HG03280 (cell line): Measurements from ENCODE around the gene RNASET2.

Experiments
- ATAC-seq: cut with Tn5 transposase; IDR thresholded peaks from one replicate; pipeline ENCODE4 v1.9.1; 2021; ENCODE audit warnings: mild to moderate bottlenecking, moderate library complexity; ENCODE audit not compliant: unreplicated experiment

The RNASET2 gene

GRCh38 chr6:166970091-166970490 is 13.7 kb upstream of the RNASET2 start:
- no peak for ATAC-seq

GRCh38 chr6:166969390-166970002 is 13.1 kb upstream of the RNASET2 start:
- ATAC-seq = no peak

- no peak for ATAC-seq
Measured at GRCh38 chr6:166966268-166966667, 9.9 kb upstream of the RNASET2 start.

- no peak for ATAC-seq
Measured at GRCh38 chr6:166960609-166960978, 4.2 kb upstream of the RNASET2 start.

DNA sequence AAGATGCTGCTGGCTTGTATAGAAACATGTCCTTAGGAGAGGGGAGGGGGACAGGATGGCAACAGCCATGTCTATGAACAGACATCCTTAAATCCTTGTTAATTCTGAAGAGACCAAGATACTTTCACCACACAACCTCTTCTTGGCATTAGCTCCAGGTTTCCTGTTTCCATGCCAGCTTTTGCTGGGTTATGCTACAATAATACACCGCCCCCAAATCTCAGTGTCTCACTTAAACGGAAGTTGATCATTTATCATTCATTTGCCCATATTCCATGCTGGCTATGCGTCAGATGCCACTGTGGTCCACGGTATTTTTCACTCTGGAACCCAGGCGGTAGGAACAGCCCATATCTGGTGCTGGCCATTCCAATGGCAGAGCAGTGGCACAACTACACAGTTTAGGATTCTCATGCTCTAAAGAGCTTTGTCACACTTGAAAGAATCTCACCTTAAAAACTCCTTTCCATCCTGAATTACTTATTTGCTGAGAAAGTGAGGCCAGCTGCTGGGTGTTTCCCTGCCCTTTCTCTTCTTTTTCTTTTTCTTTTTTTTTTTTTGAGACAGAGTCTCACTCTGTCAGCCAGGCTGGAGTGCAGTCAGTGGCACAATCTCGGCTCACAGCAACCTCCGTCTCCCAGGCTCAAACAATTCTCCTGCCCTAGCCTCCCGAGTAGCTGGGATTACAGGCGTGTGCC is 3.7 kb upstream of the RNASET2 start:
- ATAC-seq = no peak

DNA sequence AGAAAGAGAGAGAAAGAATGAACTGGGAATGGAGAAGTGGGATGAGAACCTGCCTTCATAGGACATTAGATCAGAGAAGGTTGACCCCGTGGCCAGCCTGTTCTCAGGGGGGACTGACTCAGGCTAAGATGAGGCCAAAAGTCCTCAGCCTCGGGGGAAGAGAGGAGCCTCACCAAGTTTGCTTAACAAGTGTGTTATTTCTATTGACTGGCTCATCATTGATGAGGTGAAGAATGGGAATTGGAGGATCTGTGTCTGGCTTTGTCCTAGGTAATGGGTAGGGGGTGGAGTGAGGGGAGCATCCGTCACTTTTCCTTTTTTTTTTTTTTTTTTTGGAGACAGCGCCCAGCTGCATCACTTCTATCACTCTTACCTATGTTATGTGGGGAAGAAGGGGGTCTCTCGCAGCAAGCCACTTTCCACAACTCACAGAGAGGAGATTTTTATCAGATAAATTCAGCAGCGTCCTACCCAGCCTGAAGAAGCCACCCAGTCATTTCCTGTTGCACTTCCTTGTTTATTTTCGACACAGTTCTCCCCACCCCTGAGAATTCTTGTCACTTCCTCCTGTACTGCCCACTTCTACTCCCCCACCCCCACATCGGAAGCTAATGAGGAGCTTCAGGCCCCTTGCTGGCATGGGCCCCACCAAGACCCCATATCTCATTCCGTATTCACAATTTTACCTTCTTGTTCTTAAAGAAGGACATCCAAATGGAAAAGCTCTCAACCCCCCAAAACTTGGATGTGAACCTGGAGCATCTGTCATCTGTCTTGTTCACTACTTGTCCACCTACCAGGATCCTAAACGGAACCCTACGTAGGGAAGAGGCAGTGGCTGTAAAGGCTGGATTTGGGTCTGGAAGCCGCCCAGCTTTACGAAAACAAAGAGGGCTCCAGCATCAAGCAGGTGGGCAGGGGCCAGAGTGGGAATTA is 2.8 kb upstream of the RNASET2 start:
- peak; percentile 13 for ATAC-seq

DNA sequence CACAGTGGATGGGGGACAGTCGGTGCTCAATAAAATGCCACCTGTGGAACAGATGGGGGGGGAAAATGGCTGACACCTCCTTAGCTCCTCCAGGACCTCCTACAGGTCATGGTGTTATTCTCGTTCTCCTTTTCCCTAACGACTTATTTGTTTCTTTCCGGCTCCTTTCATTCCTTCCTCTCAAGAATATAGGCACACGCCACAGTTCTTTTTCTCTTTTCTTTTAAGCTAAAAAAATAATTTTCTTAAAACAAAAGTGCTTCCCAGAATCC is 1.4 kb upstream of the RNASET2 start:
- ATAC-seq = no peak

GRCh38 chr6:166957087-166957804 is 896 bp upstream of the RNASET2 start:
- peak; percentile 26 for ATAC-seq

GRCh38 chr6:166955865-166956443 is 396 bp downstream of the RNASET2 start:
- peak; percentile 7 for ATAC-seq

GRCh38 chr6:166955121-166955864 is 1.1 kb downstream of the RNASET2 start:
- no peak for ATAC-seq

GRCh38 chr6:166954118-166954713 is 2.1 kb downstream of the RNASET2 start:
- ATAC-seq = no peak

- no peak for ATAC-seq
Measured at GRCh38 chr6:166952567-166953486, 3.5 kb downstream of the RNASET2 start.

DNA sequence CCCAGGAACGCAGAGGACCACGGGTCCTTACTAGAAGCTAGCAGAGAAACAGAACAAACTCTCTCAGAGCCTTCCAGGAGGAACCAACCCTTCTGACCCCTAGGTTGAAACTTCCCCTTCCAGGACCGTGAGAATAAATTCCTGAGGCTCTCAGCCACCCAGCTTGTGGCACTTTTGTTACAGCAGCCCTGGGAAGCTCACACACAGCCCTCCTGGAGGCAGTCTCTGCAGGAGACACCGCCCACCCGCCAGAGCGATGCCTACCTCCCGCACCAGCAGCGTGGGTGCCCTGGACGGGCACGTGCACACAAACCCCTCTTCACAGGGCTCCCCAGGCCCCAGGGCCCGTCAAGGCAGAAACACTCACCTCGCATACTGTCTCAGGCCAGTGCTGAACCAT is 4.2 kb downstream of the RNASET2 start:
- no peak for ATAC-seq

DNA sequence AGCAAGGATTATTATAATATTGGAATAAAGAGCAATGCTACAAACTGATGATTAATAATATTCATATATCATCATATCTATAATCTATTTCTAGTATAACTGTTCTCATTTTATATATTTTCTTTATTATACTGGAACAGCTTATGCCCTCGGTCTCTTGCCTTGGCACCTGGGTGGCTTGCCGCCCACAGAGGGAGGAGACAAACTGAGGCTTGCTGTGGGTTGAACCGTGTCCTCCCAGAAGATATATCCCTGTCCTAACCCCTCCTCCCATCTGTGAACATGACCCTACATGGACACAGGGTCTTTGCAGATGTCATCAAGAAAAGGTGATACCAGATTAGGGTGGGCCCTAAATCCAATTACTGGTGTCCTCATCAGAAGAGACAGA is 4.7 kb downstream of the RNASET2 start:
- no peak for ATAC-seq

- ATAC-seq = peak; percentile 89
Measured at GRCh38 chr6:166950892-166951669, 5.3 kb downstream of the RNASET2 start.

DNA sequence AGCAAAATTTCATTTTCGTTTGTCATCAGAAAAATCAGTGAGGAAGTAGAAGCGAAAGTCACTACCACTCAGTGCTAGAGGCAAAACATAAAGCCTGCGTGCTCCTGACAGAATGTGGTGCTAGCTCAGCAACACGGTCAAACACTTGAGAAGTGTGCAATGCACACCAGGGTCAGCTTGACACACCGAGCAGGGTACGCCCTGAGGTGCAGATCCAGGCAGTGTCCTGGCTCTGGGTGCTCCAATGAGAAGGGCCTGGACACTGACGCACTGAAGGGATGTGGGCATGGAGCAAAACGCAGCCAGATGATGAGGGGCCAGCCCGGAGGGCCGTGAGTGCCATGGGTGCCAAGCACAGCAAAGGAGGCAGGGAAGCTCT is 5.9 kb downstream of the RNASET2 start:
- ATAC-seq = peak; percentile 43

GRCh38 chr6:166949528-166950442 is 6.6 kb downstream of the RNASET2 start:
- ATAC-seq = peak; percentile 0
